CD14-positive monocyte (primary cell): Measurements from ENCODE around the gene SBF1. TPM values are rescaled to one million over a fixed set of nuclear protein-coding genes. Genes with fewer than 3 reads are reported as not detected.

Experiments used
- DNase-seq, 3 donors: peaks; one replicate each; pipeline ENCODE4 v3.0.0-alpha.2; 2011 to 2022
- H2AFZ ChIP-seq: 2 replicates; pipeline ENCODE4 v1.6.0; 2012; ENCODE audit warnings: mild to moderate bottlenecking, low read depth, low read length, inconsistent platforms; ENCODE audit not compliant: insufficient read depth, poor library complexity, severe bottlenecking
- H3K27ac ChIP-seq, 2 donors: 1 replicate in 1 of 2; 2 replicates in 1 of 2; pipeline ENCODE4 v1.5.1; 2012 to 2013; ENCODE audit warnings: low read length in 2 of 2, control low read depth in 1 of 2, inconsistent platforms in 1 of 2, low read depth in 1 of 2, mild to moderate bottlenecking in 1 of 2
- H3K27me3 ChIP-seq, 2 donors: one replicate each; pipeline versions ENCODE4 v1.6.0 to v1.6.1; 2011 to 2013; ENCODE audit warnings: low read length in 2 of 2; ENCODE audit not compliant: control insufficient read depth in 2 of 2, insufficient read depth in 2 of 2
- H3K36me3 ChIP-seq, 2 donors: replicated peaks in 1 of 2; 1 replicate in 1 of 2; 2 replicates in 1 of 2; pipeline versions ENCODE4 v1.5.1 to v1.6.1; 2012 to 2013; ENCODE audit warnings: low read length in 2 of 2, control low read depth in 1 of 2, inconsistent platforms in 1 of 2, mild to moderate bottlenecking in 1 of 2; ENCODE audit not compliant: insufficient read depth in 2 of 2, control insufficient read depth in 1 of 2
- H3K4me1 ChIP-seq, 2 donors: 1 replicate in 1 of 2; 2 replicates in 1 of 2; pipeline versions ENCODE4 v1.5.1 to v1.6.1; 2012 to 2013; ENCODE audit warnings: low read length in 2 of 2, control low read depth in 1 of 2, inconsistent platforms in 1 of 2, mild to moderate bottlenecking in 1 of 2, moderate library complexity in 1 of 2; ENCODE audit not compliant: insufficient read depth in 2 of 2, control insufficient read depth in 1 of 2
- H3K4me2 ChIP-seq: replicated peaks from 2 replicates; pipeline ENCODE3; 2012; ENCODE audit warnings: low read length, moderate library complexity, mild to moderate bottlenecking; ENCODE audit not compliant: poor library complexity, severe bottlenecking; ENCODE audit errors: extremely low read depth
- H3K4me3 ChIP-seq, 3 experiments: fragments of 200-600 bp in 1 of 3; sonication (generic) in 1 of 3; replicated peaks in 1 of 3; 1 replicate in 2 of 3; 2 replicates in 1 of 3; pipeline ENCODE4 v1.5.1; 2011 to 2013; ENCODE audit warnings: low read length in 3 of 3, mild to moderate bottlenecking in 3 of 3, control low read depth in 2 of 3, low read depth in 2 of 3, inconsistent platforms in 1 of 3, moderate library complexity in 1 of 3
- H3K79me2 ChIP-seq: 2 replicates; pipeline ENCODE4 v1.6.0; 2012; ENCODE audit warnings: mild to moderate bottlenecking, control low read depth, inconsistent platforms, low read length, moderate library complexity; ENCODE audit not compliant: insufficient read depth
- H3K9ac ChIP-seq: 2 replicates; pipeline ENCODE4 v1.6.0; 2017; ENCODE audit warnings: low read length, mild to moderate bottlenecking; ENCODE audit not compliant: insufficient read depth, poor library complexity, severe bottlenecking
- H3K9me3 ChIP-seq, 2 donors: replicated peaks in 1 of 2; 1 replicate in 1 of 2; 2 replicates in 1 of 2; pipeline versions ENCODE4 v1.5.1 to v1.6.1; 2012 to 2013; ENCODE audit warnings: low read length in 2 of 2, control low read depth in 1 of 2; ENCODE audit not compliant: control insufficient read depth in 1 of 2, insufficient read depth in 1 of 2
- H4K20me1 ChIP-seq: 2 replicates; pipeline ENCODE4 v1.6.0; 2012; ENCODE audit warnings: mild to moderate bottlenecking, low read length, control low read depth, moderate library complexity; ENCODE audit not compliant: insufficient read depth
- H3K27ac Mint-ChIP-seq, 7 donors: one replicate each; pipeline ENCODE4 v1.8.0; 2020; ENCODE audit warnings: mild to moderate bottlenecking in 7 of 7, mixed read lengths in 7 of 7, moderate library complexity in 6 of 7, inconsistent platforms in 2 of 7
- H3K27me3 Mint-ChIP-seq, 3 donors: one replicate each; pipeline ENCODE4 v1.8.0; 2021 to 2022; ENCODE audit warnings: low read depth in 3 of 3, mild to moderate bottlenecking in 3 of 3, mixed read lengths in 3 of 3, moderate library complexity in 3 of 3, inconsistent platforms in 1 of 3
- H3K36me3 Mint-ChIP-seq, 2 donors: one replicate each; pipeline ENCODE4 v1.8.0; 2020; ENCODE audit warnings: mixed read lengths in 2 of 2, inconsistent platforms in 1 of 2, mild to moderate bottlenecking in 1 of 2
- H3K4me1 Mint-ChIP-seq: one replicate; pipeline ENCODE4 v1.8.0; 2020; ENCODE audit warnings: mild to moderate bottlenecking, mixed read lengths
- H3K4me3 Mint-ChIP-seq, 2 donors: one replicate each; pipeline ENCODE4 v1.8.0; 2020; ENCODE audit warnings: mild to moderate bottlenecking in 2 of 2, mixed read lengths in 2 of 2, moderate library complexity in 1 of 2
- H3K9me3 Mint-ChIP-seq, 7 donors: one replicate each; pipeline ENCODE4 v1.8.0; 2020 to 2022; ENCODE audit warnings: mixed read lengths in 7 of 7, mild to moderate bottlenecking in 6 of 7, moderate library complexity in 6 of 7, inconsistent platforms in 2 of 7
- CTCF ChIP-seq: fragments of 200-600 bp; IDR thresholded peaks from one replicate; pipeline ENCODE4 v1.8.0; 2022; ENCODE audit warnings: antibody characterized with exemption, mild to moderate bottlenecking
- WGBS: methylation state at CpG from one replicate; pipeline ENCODE4 v1.1.5; 2013; ENCODE audit warnings: missing lambda C conversion rate; ENCODE audit not compliant: insufficient coverage; 5-methylcytosine and 5-hydroxymethylcytosine counted together
- intact Hi-C, 2 donors: fragments of 100-400 bp; cut with micrococcal nuclease; formaldehyde crosslinking; loops; one replicate each; pipeline versions ENCODE4 v1.15.0 to v1.15.1; 2023
- polyA plus RNA-seq, 3 donors: library from polyadenylated mRNA; depleted of rRNA in 1 of 3; unstranded in 2 of 3; stranded (reverse) in 1 of 3; fragments of 300-500 nt in 2 of 3; fragments of >200 nt in 1 of 3; fragmentation: Illumina TruSeq in 2 of 3; gene quantifications; 1 replicate in 2 of 3; 2 replicates in 1 of 3; pipeline ENCODE4 v1.2.3, GENCODE V29; 2012 to 2021

Gene SBF1
- polyA plus RNA-seq, 3 donors: 4.0 to 45.9 (median 6.2) TPM

GRCh38 chr22:50505776-50506610, 31.2 kb upstream of the SBF1 start:
- no peaks in the 10 kb centered on the region for H3K9me3 Mint-ChIP-seq
- 99% methylated on average over 35 of the region's 41 CpGs for WGBS
- DNase-seq: peak in 1 of 3 donors; percentile 16
- Histone ChIP-seq H2AFZ (no peak overlapping the region), H3K79me2 (peaks cover 55% of the 10 kb centered on the region), H3K9me3 (no peaks in the 10 kb centered on the region), H3K4me2 (peak overlapping the region; percentile 98), H3K36me3 (peaks cover 30 to 36% of the 10 kb centered on the region in 2 donors), H3K4me3 (peak overlapping the region in 1 of 3 experiments; percentile 96), H3K4me1 (peaks cover 19 to 26% of the 10 kb centered on the region in 2 donors), H3K27me3 (no peaks in the 10 kb centered on the region), H3K27ac (no peak overlapping the region), H3K9ac (peak overlapping the region; percentile 84), H4K20me1 (no peaks in the 10 kb centered on the region)
- intact Hi-C loops: loop anchor here (2.0 to 5.0 kb wide), 4 partner anchors 56 to 123 kb away; partner anchors contain the start of genes ARSA (in 2 of the 2), CHKB (in 1 of the 2) and SYCE3 (in 1 of the 2)
- peaks cover 0 to 3% (median 1%) of the 10 kb centered on the region in 3 donors for H3K27me3 Mint-ChIP-seq
- peaks cover 20% of the 10 kb centered on the region for H3K4me1 Mint-ChIP-seq
- no peak for TF ChIP-seq CTCF
- no peak overlapping the region for H3K4me3 Mint-ChIP-seq
- peaks cover 15 to 26% of the 10 kb centered on the region in 2 donors for H3K36me3 Mint-ChIP-seq
- H3K27ac Mint-ChIP-seq: peak overlapping the region in 1 of 7 donors; percentile 61

GRCh38 chr22:50505276-50505775, 30.5 kb upstream of the SBF1 start:
- peaks cover 30 to 36% of the 10 kb centered on the region in 2 donors for H3K36me3 ChIP-seq
- Mint-ChIP-seq H3K4me1 (peaks cover 20% of the 10 kb centered on the region), H3K4me3 (no peak overlapping the region), H3K9me3 (no peaks in the 10 kb centered on the region), H3K36me3 (peaks cover 15 to 26% of the 10 kb centered on the region in 2 donors), H3K27me3 (peaks cover 0 to 3% (median 3%) of the 10 kb centered on the region in 3 donors), H3K27ac (no peak overlapping the region)
- H3K4me3 ChIP-seq: no peak overlapping the region
- no peaks in the 10 kb centered on the region for H3K27me3 ChIP-seq
- 96% methylated on average over 13 of the region's 14 CpGs for WGBS
- TF ChIP-seq CTCF: no peak
- peaks cover 19 to 26% of the 10 kb centered on the region in 2 donors for H3K4me1 ChIP-seq
- intact Hi-C loops: loop anchor here (5.0 kb wide), 3 partner anchors 57 to 122 kb away; partner anchors contain the start of genes ARSA (in 1 of the 2), CHKB (in 1 of the 2) and SYCE3 (in 1 of the 2)
- no peak overlapping the region for H3K9ac ChIP-seq
- H3K27ac ChIP-seq: no peak overlapping the region
- no peaks in the 10 kb centered on the region for H4K20me1 ChIP-seq
- DNase-seq: peak in 1 of 3 donors; percentile 11
- no peak overlapping the region for H2AFZ ChIP-seq
- no peaks in the 10 kb centered on the region for H3K9me3 ChIP-seq
- H3K79me2 ChIP-seq: peaks cover 49% of the 10 kb centered on the region
- no peak overlapping the region for H3K4me2 ChIP-seq
